Endothelial cell of umbilical vein (primary cell): ENCODE measurements around the gene MTM1. TPM values are rescaled to one million over a fixed set of nuclear protein-coding genes. Genes with fewer than 3 reads are reported as not detected.

Experiments used
- BruUV-seq: library from RNA; stranded (reverse); fragments of 400-500 nt; replicated peaks from 2 replicates; lab custom pipeline; 2021; lab: Mats Ljungman, UMichigan
- CTCF ChIA-PET: fragments of 300-600, 350-600 bp; sonication (Branson Sonifier 250); formaldehyde crosslinking; loops from one replicate; lab custom pipeline; 2021; ENCODE audit warnings: antibody characterized with exemption, inconsistent platforms; lab: Charles Lee
- POLR2A ChIA-PET: fragments of 300-600, 350-600 bp; sonication (Branson Sonifier 250); formaldehyde crosslinking; loops from one replicate; lab custom pipeline; 2021; ENCODE audit warnings: antibody characterized with exemption, inconsistent platforms; lab: Charles Lee
- DNase-seq: peaks from one replicate; pipeline ENCODE4 v3.0.0-alpha.2; 2011; ENCODE audit warnings: low read depth, low spot score
- FAIRE-seq: peaks from 2 replicates; lab custom pipeline; 2011; peaks lifted over from hg19 to GRCh38; lab: Jason Lieb, UNC
- H2AFZ ChIP-seq: 2 replicates; pipeline ENCODE4 v1.6.0; 2012; ENCODE audit warnings: low read depth, low read length, control low read depth, inconsistent platforms
- H3K27ac ChIP-seq: 2 replicates; pipeline ENCODE4 v1.5.1; 2011; ENCODE audit warnings: low read depth, mild to moderate bottlenecking, control low read depth, low read length, moderate library complexity; ENCODE audit not compliant: insufficient read depth
- H3K27me3 ChIP-seq, 2 experiments: 2 replicates each; pipeline versions ENCODE4 v1.6.0 to v1.6.1; 2011; ENCODE audit warnings: low read length in 2 of 2, mixed read lengths in 1 of 2; ENCODE audit not compliant: control insufficient read depth in 2 of 2, insufficient read depth in 2 of 2
- H3K36me3 ChIP-seq, 2 experiments: 2 replicates in 1 of 2; 3 replicates in 1 of 2; pipeline ENCODE4 v1.5.1; 2011; ENCODE audit warnings: low read length in 2 of 2, mild to moderate bottlenecking in 1 of 2, moderate library complexity in 1 of 2; ENCODE audit not compliant: control insufficient read depth in 2 of 2, insufficient read depth in 2 of 2; ENCODE audit errors: extremely low read depth in 1 of 2
- H3K4me1 ChIP-seq: 3 replicates; pipeline ENCODE4 v1.5.1; 2011; ENCODE audit warnings: mild to moderate bottlenecking, low read length; ENCODE audit not compliant: control insufficient read depth, insufficient read depth; ENCODE audit errors: extremely low read depth
- H3K4me2 ChIP-seq: 2 replicates; pipeline ENCODE4 v1.6.1; 2011; ENCODE audit warnings: low read length, control low read depth, mixed read lengths; ENCODE audit not compliant: insufficient read depth
- H3K4me3 ChIP-seq, 3 experiments: fragments of 200-600 bp in 1 of 3; sonication (generic), shearing (Covaris generic) in 1 of 3; replicated peaks in 1 of 3; 2 replicates each; pipeline ENCODE4 v1.5.1; 2011 to 2016; ENCODE audit warnings: control low read depth in 3 of 3, low read length in 3 of 3, mild to moderate bottlenecking in 2 of 3, inconsistent platforms in 1 of 3, low read depth in 1 of 3, moderate library complexity in 1 of 3; ENCODE audit not compliant: insufficient read depth in 1 of 3
- H3K79me2 ChIP-seq: 2 replicates; pipeline ENCODE4 v1.6.0; 2012; ENCODE audit warnings: low read length, inconsistent platforms; ENCODE audit not compliant: control insufficient read depth, insufficient read depth
- H3K9ac ChIP-seq: replicated peaks from 2 replicates; pipeline ENCODE3; 2011; ENCODE audit warnings: low read length, control low read depth; ENCODE audit not compliant: insufficient read depth; ENCODE audit errors: extremely low read depth
- H3K9me1 ChIP-seq: replicated peaks from 3 replicates; pipeline ENCODE4 v1.6.0; 2011; ENCODE audit warnings: mild to moderate bottlenecking, low read length; ENCODE audit not compliant: control insufficient read depth, insufficient read depth; ENCODE audit errors: extremely low read depth
- H3K9me3 ChIP-seq: replicated peaks from 2 replicates; pipeline ENCODE4 v1.5.1; 2012; ENCODE audit warnings: low read length, inconsistent platforms; ENCODE audit not compliant: control insufficient read depth, insufficient read depth
- H4K20me1 ChIP-seq: replicated peaks from 2 replicates; pipeline ENCODE3; 2011; ENCODE audit warnings: mild to moderate bottlenecking, low read length; ENCODE audit not compliant: control insufficient read depth, insufficient read depth; ENCODE audit errors: extremely low read depth
- CTCF ChIP-seq, 2 donors: IDR thresholded peaks; 1 replicate in 1 of 2; 2 replicates in 1 of 2; pipeline ENCODE4 v1.5.1; 2011; ENCODE audit warnings: low read length in 2 of 2, mild to moderate bottlenecking in 2 of 2, moderate library complexity in 2 of 2, control low read depth in 1 of 2, inconsistent platforms in 1 of 2, low read depth in 1 of 2; ENCODE audit not compliant: insufficient read depth in 1 of 2; ENCODE audit errors: extremely low read depth in 1 of 2
- EZH2 ChIP-seq: IDR thresholded peaks from 2 replicates; pipeline ENCODE4 v1.6.1; 2012; ENCODE audit warnings: borderline replicate concordance, low read depth, mild to moderate bottlenecking, moderate library complexity, low read length, inconsistent platforms; ENCODE audit not compliant: severe bottlenecking
- FOS ChIP-seq: IDR thresholded peaks from 2 replicates; pipeline ENCODE4 v1.6.1; 2011; ENCODE audit warnings: mild to moderate bottlenecking, low read length, moderate library complexity, borderline replicate concordance; ENCODE audit not compliant: insufficient read depth
- GATA2 ChIP-seq: IDR thresholded peaks from 2 replicates; pipeline ENCODE4 v1.7.0; 2011; ENCODE audit warnings: low read depth, mild to moderate bottlenecking, moderate library complexity, mixed read lengths, low read length; ENCODE audit not compliant: insufficient read length, insufficient read depth
- JUN ChIP-seq: IDR thresholded peaks from 2 replicates; pipeline ENCODE4 v1.6.1; 2011; ENCODE audit warnings: borderline replicate concordance, low read depth; ENCODE audit not compliant: insufficient read length, insufficient read depth
- MYC ChIP-seq: IDR thresholded peaks from one replicate; pipeline ENCODE4 v1.6.1; 2011; ENCODE audit warnings: mild to moderate bottlenecking, low read depth, low read length
- POLR2A ChIP-seq: IDR thresholded peaks from 2 replicates; pipeline ENCODE4 v1.6.1; 2012; ENCODE audit warnings: low read depth, mild to moderate bottlenecking, control low read depth, low read length
- POLR2AphosphoS5 ChIP-seq: IDR thresholded peaks from 2 replicates; pipeline ENCODE4 v1.6.1; 2012; ENCODE audit warnings: low read depth, mild to moderate bottlenecking, control low read depth, low read length, moderate library complexity; ENCODE audit not compliant: insufficient read depth
- dilution Hi-C: fragments of 300-500 bp; cut with MboI; formaldehyde crosslinking; loops from one replicate; pipeline ENCODE4 v1.15.0; 2019; ENCODE audit warnings: low sequenced_read_pairs; ENCODE audit not compliant: extremely low pct_ligation_motif_present
- intact Hi-C: fragments of 100-400 bp; cut with micrococcal nuclease; formaldehyde crosslinking; loops from one replicate; pipeline ENCODE4 v1.10.0; 2022
- polyA plus RNA-seq, 4 experiments: library from polyadenylated mRNA; depleted of rRNA in 3 of 4; stranded (reverse) in 3 of 4; unstranded in 1 of 4; fragments of >200 nt; gene quantifications; 2 replicates each; pipeline versions ENCODE4 v1.2.1 to v1.2.3, GENCODE V29; 2011 to 2012; ENCODE audit warnings: missing spikeins in 1 of 4
- total RNA-seq: library from RNA; stranded (reverse); gene quantifications from 2 replicates; pipeline ENCODE4 v1.2.3, GENCODE V29; 2021

Gene MTM1
- total and polyA plus RNA-seq, 2 donors (not counting 3 experiments of a cell fraction or from before 2014, with no cell fraction given) = 2.4 to 13.2 TPM

GRCh38 chrX:150573702-150574101 lies 5.3 kb downstream of the MTM1 start:
- no peaks in the 10 kb centered on the region for H3K9me1 ChIP-seq
- no peak overlapping the region for H3K4me3 ChIP-seq
- peaks cover 2% of the 10 kb centered on the region for H3K79me2 ChIP-seq
- no peak overlapping the region for H2AFZ ChIP-seq
- POLR2A ChIA-PET = no interaction called here
- dilution Hi-C loops (no loop called here), intact Hi-C loops (no loop called here)
- no peak overlapping the region for H3K4me2 ChIP-seq
- BruUV-seq = no TSS peak
- no peaks in the 10 kb centered on the region for H3K27me3 ChIP-seq
- H3K27ac ChIP-seq = no peak overlapping the region
- FAIRE-seq = no peak
- no peaks in the 10 kb centered on the region for H3K36me3 ChIP-seq
- H3K9me3 ChIP-seq = no peaks in the 10 kb centered on the region
- DNase-seq = no peak
- CTCF ChIA-PET = interaction anchor here (0.8 to 1.5 kb wide), 2 partner anchors 13 kb away, joined by 3 read pairs; no protein-coding TSS in a partner anchor
- TF ChIP-seq POLR2AphosphoS5 (no peak), FOS (no peak), JUN (no peak), GATA2 (no peak), MYC (no peak)
- H4K20me1 ChIP-seq = no peaks in the 10 kb centered on the region
- peaks cover 9% of the 10 kb centered on the region for H3K4me1 ChIP-seq
- H3K9ac ChIP-seq = no peak overlapping the region

GRCh38 chrX:150574559-150575418 lies 6.4 kb downstream of the MTM1 start:
- Histone ChIP-seq H3K4me2 (no peak overlapping the region), H3K4me3 (no peak overlapping the region), H3K27me3 (no peaks in the 10 kb centered on the region), H3K36me3 (no peaks in the 10 kb centered on the region), H3K9me1 (no peaks in the 10 kb centered on the region), H3K9ac (no peak overlapping the region), H3K9me3 (no peaks in the 10 kb centered on the region), H3K4me1 (peaks cover 3% of the 10 kb centered on the region), H2AFZ (no peak overlapping the region), H3K27ac (no peak overlapping the region), H4K20me1 (no peaks in the 10 kb centered on the region), H3K79me2 (peaks cover 2% of the 10 kb centered on the region)
- no peak for TF ChIP-seq FOS
- no peak for TF ChIP-seq GATA2
- TF ChIP-seq EZH2 = no peak
- no peak for TF ChIP-seq POLR2AphosphoS5
- TF ChIP-seq CTCF (IDR thresholded peaks at IDR 0.05; ENCODE audit: extremely low read depth in 1 of 2, insufficient read depth in 1 of 2, low read depth in 1 of 2, low read length in 2 of 2) = no peak
- no peak for TF ChIP-seq POLR2A
- TF ChIP-seq JUN = no peak
- BruUV-seq = no TSS peak
- DNase-seq (no peak), FAIRE-seq (no peak)
- dilution Hi-C loops = no loop called here
- intact Hi-C loops = no loop called here
- ChIA-PET POLR2A (no interaction called here), CTCF (interaction anchor here (0.7 to 1.5 kb wide), 2 partner anchors 12 to 14 kb away, joined by 3 read pairs; no protein-coding TSS in a partner anchor)
